Measurements from ENCODE around the gene RELN. TPM values are rescaled to one million over a fixed set of nuclear protein-coding genes. Genes with fewer than 3 reads are reported as not detected.

The RELN gene
- total and polyA plus RNA-seq, 10 of the 15 experiments (the other 5 are each of a cell fraction or from before 2014, with no cell fraction given), result 0.11 to 0.21 TPM; not detected in 8

GRCh38 chr7:103823084-103823483 is 166.4 kb downstream of the RELN start:
- in situ Hi-C loops (cut with MboI), result no loop called here
- no peak for ATAC-seq
- no TSS peak for BruUV-seq (replicated peaks)
- TF ChIP-seq ZBTB33 (IDR thresholded peaks at IDR 0.05) (no peak), ASH2L (IDR thresholded peaks at IDR 0.05; ENCODE audit: borderline replicate concordance, low read depth) (no peak), HSF1 (IDR thresholded peaks at IDR 0.05; ENCODE audit: low read depth, low read length) (no peak), NR2C1 (IDR thresholded peaks at IDR 0.05) (no peak), SREBF1 (IDR thresholded peaks at IDR 0.05; ENCODE audit: low read length) (no peak), CEBPZ (IDR thresholded peaks at IDR 0.05; ENCODE audit: low read depth, low read length) (no peak), ZNF207 (IDR thresholded peaks at IDR 0.05; ENCODE audit: borderline replicate concordance) (no peak), RFX5 (IDR thresholded peaks at IDR 0.05; ENCODE audit: low read depth, low read length) (no peak), RBBP5 (conservative IDR thresholded peaks at IDR 0.05) (no peak), ZNF592 (IDR thresholded peaks at IDR 0.05) (no peak)
- TF ChIP-seq, protein P1, sequence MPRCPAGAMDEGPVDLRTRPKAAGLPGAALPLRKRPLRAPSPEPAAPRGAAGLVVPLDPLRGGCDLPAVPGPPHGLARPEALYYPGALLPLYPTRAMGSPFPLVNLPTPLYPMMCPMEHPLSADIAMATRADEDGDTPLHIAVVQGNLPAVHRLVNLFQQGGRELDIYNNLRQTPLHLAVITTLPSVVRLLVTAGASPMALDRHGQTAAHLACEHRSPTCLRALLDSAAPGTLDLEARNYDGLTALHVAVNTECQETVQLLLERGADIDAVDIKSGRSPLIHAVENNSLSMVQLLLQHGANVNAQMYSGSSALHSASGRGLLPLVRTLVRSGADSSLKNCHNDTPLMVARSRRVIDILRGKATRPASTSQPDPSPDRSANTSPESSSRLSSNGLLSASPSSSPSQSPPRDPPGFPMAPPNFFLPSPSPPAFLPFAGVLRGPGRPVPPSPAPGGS (IDR thresholded peaks at IDR 0.05; ENCODE audit: borderline replicate concordance, insufficient read depth, low read depth, low read length, poor library complexity, severe bottlenecking), result no peak

More at GRCh38 chr7:103823084-103823483, 166.4 kb downstream of the RELN start:
- Histone ChIP-seq H3K27me3 (replicated peaks in 1 of 2; ENCODE audit: control insufficient read depth in 2 of 2, insufficient read depth in 2 of 2, low read length in 1 of 2) (no peaks in the 10 kb centered on the region), H4K20me1 (ENCODE audit: control insufficient read depth, insufficient read depth) (no peaks in the 10 kb centered on the region), H3K4me2 (ENCODE audit: control insufficient read depth, insufficient read depth) (no peak overlapping the region), H3K9me3 (replicated peaks; ENCODE audit: control insufficient read depth, insufficient read depth, low read length) (no peaks in the 10 kb centered on the region), H3K4me1 (ENCODE audit: control insufficient read depth, insufficient read depth, low read length) (no peaks in the 10 kb centered on the region), H3K9ac (ENCODE audit: control insufficient read depth, insufficient read depth, low read length) (no peak overlapping the region), H2AFZ (ENCODE audit: control insufficient read depth, low read depth, low read length) (no peak overlapping the region), H3K4me3 (no peak overlapping the region), H3K36me3 (ENCODE audit: control insufficient read depth in 2 of 2, insufficient read depth in 2 of 2, low read length in 1 of 2) (no peaks in the 10 kb centered on the region), H3K27ac (ENCODE audit: control insufficient read depth, insufficient read depth) (no peak overlapping the region), H3K79me2 (ENCODE audit: control insufficient read depth, insufficient read depth, low read length) (no peaks in the 10 kb centered on the region)
- SMC1A ChIA-PET (ENCODE audit: uncharacterized antibody, unreplicated experiment), result no interaction called here
- intact Hi-C loops (cut with micrococcal nuclease; ENCODE audit: unreplicated experiment), result no loop called here
- POLR2A ChIA-PET, result no interaction called here
- RAD21 ChIA-PET (ENCODE audit: unreplicated experiment), result no interaction called here
- DNase-seq (ENCODE audit: low read depth, low spot score) (no peak), FAIRE-seq (no peak)
- 0% methylated on average over 1 of the region's 1 CpG for WGBS (ENCODE audit: insufficient coverage, insufficient replicate concordance, low lambda C conversion rate, missing lambda C conversion rate)
- CTCF ChIA-PET, result no interaction called here

Data from GM12878 (cell line).